HG02588 (cell line): ENCODE data around the gene CYFIP1.
"Not testable (repeated sequence)": the region's sequence is repeated elsewhere in the genome, so short reads cannot be mapped to it uniquely, and the experiment has no call there.

Experiments used
- ATAC-seq: cut with Tn5 transposase; IDR thresholded peaks from one replicate; pipeline ENCODE4 v1.9.1; 2021; ENCODE audit warnings: mild to moderate bottlenecking, moderate library complexity; ENCODE audit not compliant: unreplicated experiment

Gene CYFIP1

GRCh38 chr15:22980189-22981050, at the start of gene CYFIP1:
TSS of gene CYFIP1 (minus strand) at chr15:22980368. CDS start at chr15:22947285, 33,083 bp downstream.
- ATAC-seq: peak; percentile 69

- ATAC-seq: no peak
Measured at GRCh38 chr15:23026218-23026617, 46.0 kb upstream of the CYFIP1 start.

- no peak for ATAC-seq
Measured at GRCh38 chr15:23022156-23022555, 42.0 kb upstream of the CYFIP1 start.

GRCh38 chr15:23014394-23015000, 34.3 kb upstream of the CYFIP1 start:
- ATAC-seq: no peak

GRCh38 chr15:23013681-23014080, 33.5 kb upstream of the CYFIP1 start:
- no peak for ATAC-seq

GRCh38 chr15:23012616-23013015, 32.4 kb upstream of the CYFIP1 start:
- ATAC-seq: not testable (repeated sequence)

GRCh38 chr15:23003736-23004135, 23.6 kb upstream of the CYFIP1 start:
- ATAC-seq: no peak

- ATAC-seq: no peak
Measured at GRCh38 chr15:23002920-23003319, 22.8 kb upstream of the CYFIP1 start.

GRCh38 chr15:22995795-22996194, 15.6 kb upstream of the CYFIP1 start:
- no peak for ATAC-seq

- no peak for ATAC-seq
Measured at GRCh38 chr15:22992024-22992326, 11.8 kb upstream of the CYFIP1 start.

GRCh38 chr15:22989576-22990477, 9.7 kb upstream of the CYFIP1 start:
- no peak for ATAC-seq

GRCh38 chr15:22988811-22989210, 8.6 kb upstream of the CYFIP1 start:
- no peak for ATAC-seq

- ATAC-seq: not testable (repeated sequence)
Measured at GRCh38 chr15:22981931-22982330, 1.8 kb upstream of the CYFIP1 start.

GRCh38 chr15:22981051-22981840, 1.1 kb upstream of the CYFIP1 start:
- no peak for ATAC-seq

GRCh38 chr15:22979238-22980188, 655 bp downstream of the CYFIP1 start:
- ATAC-seq: peak; percentile 55

- peak; percentile 25 for ATAC-seq
Measured at GRCh38 chr15:22978691-22979237, 1.4 kb downstream of the CYFIP1 start.

- no peak for ATAC-seq
Measured at GRCh38 chr15:22974745-22975144, 5.4 kb downstream of the CYFIP1 start.

- ATAC-seq: no peak
Measured at GRCh38 chr15:22973987-22974386, 6.2 kb downstream of the CYFIP1 start.

- no peak for ATAC-seq
Measured at GRCh38 chr15:22973286-22973685, 6.9 kb downstream of the CYFIP1 start.
